KMS-11 (cell line): ENCODE results near the gene NEB.

Experiments
- H2AFZ ChIP-seq: fragments of 200-600 bp; sonication (generic); 2 replicates; pipeline ENCODE4 v1.6.1; 2016; ENCODE audit warnings: antibody characterized with exemption, mixed run types, low read depth
- H3K27ac ChIP-seq: fragments of 200-600 bp; sonication (generic); 2 replicates; pipeline ENCODE4 v1.6.1; 2016; ENCODE audit warnings: mild to moderate bottlenecking, mixed run types
- H3K27me3 ChIP-seq: fragments of 200-600 bp; sonication (generic); 2 replicates; pipeline ENCODE4 v1.6.1; 2017; ENCODE audit warnings: mild to moderate bottlenecking, low read depth, mixed run types, moderate library complexity; ENCODE audit not compliant: insufficient read depth
- H3K36me3 ChIP-seq: fragments of 200-600 bp; sonication (generic); 2 replicates; pipeline ENCODE4 v1.6.1; 2017; ENCODE audit warnings: mild to moderate bottlenecking, mixed run types; ENCODE audit not compliant: insufficient read depth
- H3K4me1 ChIP-seq: fragments of 200-600 bp; sonication (generic); 2 replicates; pipeline ENCODE4 v1.6.1; 2016; ENCODE audit warnings: mild to moderate bottlenecking, low read depth, mixed run types; ENCODE audit not compliant: poor library complexity, severe bottlenecking
- H3K4me2 ChIP-seq: fragments of 200-600 bp; sonication (generic); 2 replicates; pipeline ENCODE4 v1.7.0; 2016; ENCODE audit warnings: mild to moderate bottlenecking, mixed run types
- H3K4me3 ChIP-seq: fragments of 200-600 bp; sonication (generic); IDR thresholded peaks from 2 replicates; pipeline ENCODE4 v1.6.1; 2017; ENCODE audit warnings: low read depth, low read length, mixed read lengths; ENCODE audit not compliant: insufficient read depth
- H3K79me2 ChIP-seq: fragments of 200-600 bp; sonication (generic); 2 replicates; pipeline ENCODE4 v1.6.1; 2016; ENCODE audit warnings: low read depth, mixed run types; ENCODE audit not compliant: insufficient read depth
- H3K9ac ChIP-seq: fragments of 200-600 bp; sonication (generic); 2 replicates; pipeline ENCODE4 v1.6.1; 2016; ENCODE audit warnings: mild to moderate bottlenecking, mixed run types
- H4K20me1 ChIP-seq: fragments of 200-600 bp; sonication (generic); 2 replicates; pipeline ENCODE4 v1.6.1; 2016; ENCODE audit warnings: mild to moderate bottlenecking, mixed run types; ENCODE audit not compliant: insufficient read depth
- TF ChIP-seq, protein P1 (sequence below): fragments of 200-600 bp; sonication (generic); conservative IDR thresholded peaks from 2 replicates; pipeline ENCODE4 v1.6.1; 2017; ENCODE audit warnings: low read depth, mild to moderate bottlenecking, antibody characterized with exemption, low read length, moderate library complexity, mixed read lengths

NEB gene

DNA sequence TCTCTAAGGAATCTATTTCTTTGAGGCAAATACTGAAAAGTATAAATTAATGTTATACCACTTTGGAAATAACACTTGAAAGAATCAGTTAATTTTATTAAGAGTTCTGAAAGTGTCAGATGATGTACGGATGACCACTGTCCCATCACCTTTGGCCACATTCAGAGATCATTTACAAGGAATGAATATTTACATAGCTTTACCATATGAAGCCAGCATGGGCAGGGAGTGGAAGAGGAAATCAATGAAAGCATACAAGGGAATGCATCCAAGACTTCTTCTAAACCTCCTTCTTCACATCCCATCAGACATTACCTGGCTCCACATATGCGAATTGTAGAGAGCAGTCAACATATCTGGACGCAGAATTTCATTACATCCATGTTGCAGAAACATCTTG lies 201.1 kb downstream of the NEB start:
- Histone ChIP-seq H3K27ac (no peak overlapping the region), H4K20me1 (no peaks in the 10 kb centered on the region), H3K36me3 (no peaks in the 10 kb centered on the region), H2AFZ (no peak overlapping the region), H3K27me3 (no peaks in the 10 kb centered on the region), H3K4me1 (no peaks in the 10 kb centered on the region), H3K79me2 (no peaks in the 10 kb centered on the region), H3K4me3 (no peak overlapping the region), H3K4me2 (no peak overlapping the region), H3K9ac (no peak overlapping the region)
- TF ChIP-seq, protein P1, sequence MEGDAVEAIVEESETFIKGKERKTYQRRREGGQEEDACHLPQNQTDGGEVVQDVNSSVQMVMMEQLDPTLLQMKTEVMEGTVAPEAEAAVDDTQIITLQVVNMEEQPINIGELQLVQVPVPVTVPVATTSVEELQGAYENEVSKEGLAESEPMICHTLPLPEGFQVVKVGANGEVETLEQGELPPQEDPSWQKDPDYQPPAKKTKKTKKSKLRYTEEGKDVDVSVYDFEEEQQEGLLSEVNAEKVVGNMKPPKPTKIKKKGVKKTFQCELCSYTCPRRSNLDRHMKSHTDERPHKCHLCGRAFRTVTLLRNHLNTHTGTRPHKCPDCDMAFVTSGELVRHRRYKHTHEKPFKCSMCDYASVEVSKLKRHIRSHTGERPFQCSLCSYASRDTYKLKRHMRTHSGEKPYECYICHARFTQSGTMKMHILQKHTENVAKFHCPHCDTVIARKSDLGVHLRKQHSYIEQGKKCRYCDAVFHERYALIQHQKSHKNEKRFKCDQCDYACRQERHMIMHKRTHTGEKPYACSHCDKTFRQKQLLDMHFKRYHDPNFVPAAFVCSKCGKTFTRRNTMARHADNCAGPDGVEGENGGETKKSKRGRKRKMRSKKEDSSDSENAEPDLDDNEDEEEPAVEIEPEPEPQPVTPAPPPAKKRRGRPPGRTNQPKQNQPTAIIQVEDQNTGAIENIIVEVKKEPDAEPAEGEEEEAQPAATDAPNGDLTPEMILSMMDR, result no peak

DNA sequence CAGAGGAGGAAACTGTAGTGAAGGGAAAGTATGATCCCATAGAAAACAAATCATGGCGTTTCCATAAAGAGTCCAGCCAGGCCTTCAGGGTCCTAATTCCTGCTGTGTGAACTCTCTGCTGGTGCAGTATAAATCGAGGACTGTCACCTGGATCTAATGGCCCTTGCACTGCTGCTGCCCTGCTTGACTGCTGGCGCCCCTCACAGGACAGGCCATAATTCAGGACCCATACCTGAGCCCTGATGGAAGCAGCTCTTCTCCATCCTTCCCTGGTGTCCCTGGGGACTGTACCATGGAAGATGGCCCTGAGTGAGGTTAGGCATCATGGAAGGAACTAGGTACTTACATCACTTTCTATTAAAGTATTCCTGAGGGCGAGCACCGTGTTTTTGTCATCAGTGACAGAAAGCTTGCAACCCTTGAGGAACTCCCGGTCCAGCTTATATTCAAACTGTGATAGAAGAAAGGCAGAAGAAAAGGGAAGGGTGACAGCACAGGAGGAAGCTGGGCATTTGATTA lies 207.6 kb downstream of the NEB start:
- no peak overlapping the region for H2AFZ ChIP-seq
- H3K4me2 ChIP-seq, result no peak overlapping the region
- no peaks in the 10 kb centered on the region for H3K4me1 ChIP-seq
- H3K79me2 ChIP-seq, result no peaks in the 10 kb centered on the region
- no peaks in the 10 kb centered on the region for H3K27me3 ChIP-seq
- TF ChIP-seq, protein P1, result no peak
- no peak overlapping the region for H3K27ac ChIP-seq
- no peaks in the 10 kb centered on the region for H3K36me3 ChIP-seq
- H4K20me1 ChIP-seq, result no peaks in the 10 kb centered on the region
- no peak overlapping the region for H3K9ac ChIP-seq
- no peak overlapping the region for H3K4me3 ChIP-seq

DNA sequence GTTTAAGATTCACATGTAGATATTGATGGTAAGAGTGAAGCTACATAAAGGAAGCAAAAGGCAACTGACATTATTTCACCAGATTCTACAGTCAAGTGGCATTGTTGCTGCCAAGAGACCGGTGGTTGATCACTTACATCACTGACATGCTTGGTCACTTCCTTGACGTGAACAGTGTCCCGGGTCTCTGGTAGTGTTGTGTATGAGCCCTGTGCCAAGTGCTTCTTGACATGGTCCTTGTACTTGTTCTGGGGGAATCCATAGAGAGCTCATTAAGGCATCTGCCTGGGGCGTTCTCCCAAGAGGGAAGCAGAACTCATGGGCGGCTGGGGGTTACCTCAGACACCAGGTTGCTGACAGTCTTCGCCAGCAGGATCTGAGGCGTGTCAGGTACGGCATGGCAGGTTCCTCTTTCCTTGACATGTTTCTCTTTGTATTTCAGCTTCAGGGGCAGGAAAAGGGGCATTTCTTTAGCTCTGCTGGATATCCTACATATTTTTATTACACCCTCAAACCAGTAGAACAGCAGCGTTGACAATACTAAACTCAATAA lies 208.4 kb downstream of the NEB start:
- no peak overlapping the region for H2AFZ ChIP-seq
- no peaks in the 10 kb centered on the region for H3K36me3 ChIP-seq
- no peak overlapping the region for H3K27ac ChIP-seq
- no peak overlapping the region for H3K4me2 ChIP-seq
- no peaks in the 10 kb centered on the region for H3K4me1 ChIP-seq
- H3K9ac ChIP-seq, result no peak overlapping the region
- no peaks in the 10 kb centered on the region for H3K27me3 ChIP-seq
- H4K20me1 ChIP-seq, result no peaks in the 10 kb centered on the region
- no peaks in the 10 kb centered on the region for H3K79me2 ChIP-seq
- TF ChIP-seq, protein P1, result no peak
- H3K4me3 ChIP-seq, result no peak overlapping the region

GRCh38 chr2:151523850-151524249 lies 210.4 kb downstream of the NEB start:
- H3K27me3 ChIP-seq, result no peaks in the 10 kb centered on the region
- no peaks in the 10 kb centered on the region for H3K4me1 ChIP-seq
- no peaks in the 10 kb centered on the region for H4K20me1 ChIP-seq
- H3K4me3 ChIP-seq, result no peak overlapping the region
- H3K9ac ChIP-seq, result no peak overlapping the region
- H3K27ac ChIP-seq, result no peak overlapping the region
- no peaks in the 10 kb centered on the region for H3K36me3 ChIP-seq
- no peak overlapping the region for H3K4me2 ChIP-seq
- no peaks in the 10 kb centered on the region for H3K79me2 ChIP-seq
- TF ChIP-seq, protein P1, result no peak
- no peak overlapping the region for H2AFZ ChIP-seq
